ENCODE data around the gene PPM1H. TPM values are rescaled to one million over a fixed set of nuclear protein-coding genes. Genes with fewer than 3 reads are reported as not detected.

Gene PPM1H
- polyA plus RNA-seq, 1 experiment = 2.3 TPM

DNA sequence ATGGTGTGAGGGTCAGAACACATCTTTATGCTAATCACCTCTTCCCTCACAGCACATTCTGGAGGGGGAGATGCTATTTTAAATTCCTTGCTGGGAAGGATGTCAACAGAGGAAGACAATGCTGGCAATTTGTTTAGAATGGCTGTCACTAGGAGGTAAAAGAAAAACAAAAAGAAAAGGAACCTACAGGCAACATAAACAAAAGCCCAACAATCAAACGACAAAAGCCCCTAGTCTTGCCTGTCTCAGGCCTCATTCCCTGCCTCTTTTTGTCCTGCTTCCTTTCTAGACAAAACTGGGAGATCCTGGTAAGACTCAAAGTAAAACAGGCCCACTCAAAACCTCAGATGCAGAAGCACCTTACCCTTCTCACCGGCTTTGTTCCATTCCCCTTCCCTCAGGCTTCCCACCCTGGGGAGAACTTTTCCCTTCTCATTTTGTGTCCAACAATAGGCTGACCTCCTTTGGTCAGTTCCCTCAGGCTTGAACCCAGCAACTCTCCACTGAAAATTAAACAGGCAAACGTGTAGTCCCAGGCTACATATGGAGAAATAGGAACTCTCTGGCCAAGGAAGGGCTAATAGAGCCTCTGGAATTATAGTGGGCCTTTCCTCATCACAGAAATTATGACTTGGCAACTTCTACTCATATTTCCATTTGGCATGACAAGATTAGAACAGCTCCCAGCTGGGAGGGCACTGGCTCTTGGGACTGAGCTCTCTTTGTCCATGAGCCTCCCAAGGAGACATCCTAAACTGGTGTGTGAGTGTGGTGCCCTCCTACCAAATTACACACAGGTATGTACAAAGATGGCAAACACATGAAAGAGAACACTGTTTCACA, 275.3 kb downstream of the PPM1H start:
- TF ChIP-seq CTCF (IDR thresholded peaks at IDR 0.05; ENCODE audit: insufficient read depth, low read depth, low read length) = no peak
- H3K27me3 ChIP-seq (ENCODE audit: control insufficient read depth, insufficient read depth, low read length) = no peaks in the 10 kb centered on the region
- POLR2A ChIA-PET = interaction anchor here (0.7 kb wide), 1 partner anchor 61 kb away, joined by 14 read pairs; no protein-coding TSS in a partner anchor
- CTCF ChIA-PET = interaction anchor here (1.2 kb wide), 1 partner anchor 54 kb away, joined by 3 read pairs; no protein-coding TSS in a partner anchor
- no peak overlapping the region for H3K4me3 ChIP-seq (ENCODE audit: low read depth, low read length)
- DNase-seq (ENCODE audit: low read depth) = no peak
- no peaks in the 10 kb centered on the region for H3K36me3 ChIP-seq (ENCODE audit: control insufficient read depth, insufficient read depth, low read length)

DNA sequence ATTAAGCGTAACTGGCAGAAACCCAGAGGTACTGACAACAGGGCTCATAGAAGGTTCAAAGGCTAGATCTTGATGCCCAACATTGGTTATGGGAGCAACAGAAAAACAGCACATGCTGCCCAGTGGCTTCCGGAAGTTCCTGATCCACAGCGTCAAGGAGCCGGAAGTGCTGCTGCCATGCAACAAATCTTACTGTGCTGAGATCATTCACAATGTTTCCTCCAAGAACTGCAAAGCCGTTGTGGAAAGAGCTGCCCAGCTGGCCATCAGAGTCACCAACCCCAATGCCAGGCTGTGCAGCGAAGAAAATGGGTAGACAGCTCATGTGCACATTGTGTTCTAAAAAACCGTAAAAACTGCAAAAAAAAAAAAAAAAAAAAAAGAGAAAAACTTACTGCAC, 276.0 kb downstream of the PPM1H start:
- DNase-seq (ENCODE audit: low read depth) = no peak
- CTCF ChIA-PET = no interaction called here
- no peak for TF ChIP-seq CTCF (IDR thresholded peaks at IDR 0.05; ENCODE audit: insufficient read depth, low read depth, low read length)

GRCh38 chr12:62657363-62657632, 277.7 kb downstream of the PPM1H start:
- no peaks in the 10 kb centered on the region for H3K36me3 ChIP-seq (ENCODE audit: control insufficient read depth, insufficient read depth, low read length)
- POLR2A ChIA-PET = no interaction called here
- CTCF ChIA-PET = interaction anchor here (0.6 to 1.5 kb wide), 3 partner anchors 76 to 136 kb away, joined by 3 to 4 read pairs (median 3); no protein-coding TSS in a partner anchor
- no peaks in the 10 kb centered on the region; the same call in 1 of the 2 replicates for H3K27me3 ChIP-seq (ENCODE audit: control insufficient read depth, insufficient read depth, low read length)
- H3K4me3 ChIP-seq (ENCODE audit: low read depth, low read length) = no peak overlapping the region
- TF ChIP-seq CTCF (IDR thresholded peaks at IDR 0.05; ENCODE audit: insufficient read depth, low read depth, low read length) = no peak
- DNase-seq (ENCODE audit: low read depth) = no peak

More for the DNA sequence above, 276.0 kb downstream of the PPM1H start:
- H3K36me3 ChIP-seq (ENCODE audit: control insufficient read depth, insufficient read depth, low read length) = no peaks in the 10 kb centered on the region
- POLR2A ChIA-PET = interaction anchor here (0.7 kb wide), 1 partner anchor 61 kb away, joined by 14 read pairs; no protein-coding TSS in a partner anchor
- H3K27me3 ChIP-seq (ENCODE audit: control insufficient read depth, insufficient read depth, low read length) = no peaks in the 10 kb centered on the region; the same call in 1 of the 2 replicates
- H3K4me3 ChIP-seq (ENCODE audit: low read depth, low read length) = no peak overlapping the region

- Histone ChIP-seq H3K4me3 (ENCODE audit: low read depth, low read length) (no peak overlapping the region), H3K36me3 (ENCODE audit: control insufficient read depth, insufficient read depth, low read length) (no peaks in the 10 kb centered on the region), H3K27me3 (ENCODE audit: control insufficient read depth, insufficient read depth, low read length) (no peaks in the 10 kb centered on the region; the same call in 1 of the 2 replicates)
- no peak for TF ChIP-seq CTCF (IDR thresholded peaks at IDR 0.05; ENCODE audit: insufficient read depth, low read depth, low read length)
- CTCF ChIA-PET = interaction anchor here (0.6 to 1.5 kb wide), 2 partner anchors 125 to 137 kb away, joined by 3 to 4 read pairs; no protein-coding TSS in a partner anchor
- DNase-seq (ENCODE audit: low read depth) = no peak
- POLR2A ChIA-PET = no interaction called here
These were observed 278.2 kb downstream of the PPM1H start for GRCh38 chr12:62656591-62657362.

DNA sequence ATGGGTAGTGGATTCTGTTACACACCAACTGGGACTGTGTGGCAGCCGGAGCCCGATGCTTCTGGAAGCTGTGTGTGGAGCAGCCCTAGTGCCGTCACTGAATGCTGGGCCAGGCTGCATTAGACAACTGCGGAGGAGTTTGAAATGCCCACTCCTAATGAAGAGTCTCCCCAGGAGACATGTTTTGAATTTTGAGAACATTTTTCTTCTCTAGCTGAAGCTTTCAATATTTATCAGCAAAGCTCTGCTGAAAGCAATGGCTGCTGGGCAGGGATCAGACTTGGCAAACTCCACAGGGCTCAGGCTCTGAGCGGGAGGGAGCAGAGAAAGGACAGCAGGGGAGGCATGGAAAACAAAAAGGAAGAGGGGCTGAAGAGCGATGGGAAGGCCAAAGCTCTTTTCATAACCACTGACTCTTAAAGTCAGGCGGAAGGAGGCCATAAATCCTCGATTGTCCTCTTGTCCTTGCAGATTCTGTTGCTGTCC, 279.2 kb downstream of the PPM1H start:
- CTCF ChIA-PET = no interaction called here
- POLR2A ChIA-PET = no interaction called here
- Histone ChIP-seq H3K27me3 (ENCODE audit: control insufficient read depth, insufficient read depth, low read length) (no peaks in the 10 kb centered on the region; the same call in 1 of the 2 replicates), H3K4me3 (ENCODE audit: low read depth, low read length) (no peak overlapping the region), H3K36me3 (ENCODE audit: control insufficient read depth, insufficient read depth, low read length) (no peaks in the 10 kb centered on the region)
- no peak for TF ChIP-seq CTCF (IDR thresholded peaks at IDR 0.05; ENCODE audit: insufficient read depth, low read depth, low read length)
- no peak for DNase-seq (ENCODE audit: low read depth)

Measured in BJ (cell line).